Hematopoietic multipotent progenitor cell (in vitro differentiated cells): ENCODE measurements around the gene REEP2. TPM values are rescaled to one million over a fixed set of nuclear protein-coding genes. Genes with fewer than 3 reads are reported as not detected.
"Not testable (repeated sequence)": the region's sequence is repeated elsewhere in the genome, so short reads cannot be mapped to it uniquely, and the experiment has no call there.

ENCODE experiments used
- DNase-seq, 3 donors: peaks; one replicate each; pipeline ENCODE4 v3.0.0-alpha.2; 2011 to 2015; ENCODE audit warnings: low read depth in 2 of 3, low spot score in 2 of 3
- total RNA-seq: library from RNA; depleted of rRNA; stranded (reverse); fragments of >200 nt; gene quantifications from one replicate; pipeline ENCODE4 v1.2.3, GENCODE V29; 2012

Gene REEP2, protein sequence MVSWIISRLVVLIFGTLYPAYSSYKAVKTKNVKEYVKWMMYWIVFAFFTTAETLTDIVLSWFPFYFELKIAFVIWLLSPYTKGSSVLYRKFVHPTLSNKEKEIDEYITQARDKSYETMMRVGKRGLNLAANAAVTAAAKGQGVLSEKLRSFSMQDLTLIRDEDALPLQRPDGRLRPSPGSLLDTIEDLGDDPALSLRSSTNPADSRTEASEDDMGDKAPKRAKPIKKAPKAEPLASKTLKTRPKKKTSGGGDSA
- 2.7 TPM for total RNA-seq

DNA sequence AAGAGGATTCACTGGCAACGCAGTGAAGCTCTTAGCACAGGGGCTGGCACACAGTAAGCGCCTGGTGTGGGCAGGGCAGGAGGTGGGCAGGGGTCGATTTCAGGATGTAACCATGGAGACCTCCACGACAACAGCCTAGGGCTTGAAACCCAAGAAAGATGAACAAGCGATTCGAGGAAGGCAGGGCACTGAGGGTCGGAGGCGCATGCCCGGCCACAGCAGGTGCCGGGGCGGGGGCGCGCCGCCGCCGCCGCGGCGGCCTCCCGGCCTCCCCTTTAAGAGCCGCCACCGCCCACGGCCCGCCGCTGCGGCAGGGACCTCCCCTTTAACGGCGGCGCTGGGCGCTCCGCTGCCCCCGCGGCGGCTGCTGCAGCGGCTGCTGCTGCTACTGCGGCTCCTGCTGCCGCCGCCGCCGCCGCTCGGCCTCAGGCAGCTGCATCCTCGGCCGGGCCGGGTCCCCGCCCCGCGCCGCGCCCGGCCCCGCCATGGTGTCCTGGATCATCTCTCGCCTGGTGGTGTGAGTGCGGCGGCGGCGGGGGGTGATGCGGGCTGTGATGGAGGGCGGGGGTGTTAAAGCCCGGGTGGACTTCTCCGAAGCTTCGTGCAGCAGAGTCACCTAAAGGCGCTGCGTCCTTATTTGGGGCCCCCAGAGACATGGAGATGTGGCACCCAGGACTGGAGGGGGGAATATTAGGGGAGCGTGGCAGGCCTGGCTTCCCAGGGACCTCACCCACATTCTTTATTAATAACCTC lies at the start of gene REEP2:
TSS of gene REEP2 (plus strand) at position 334 of the 753 bp plus-strand sequence. CDS start at position 486, 152 bp downstream.
- peak in 2 of 3 donors; percentile 72 to 84 for DNase-seq

DNA sequence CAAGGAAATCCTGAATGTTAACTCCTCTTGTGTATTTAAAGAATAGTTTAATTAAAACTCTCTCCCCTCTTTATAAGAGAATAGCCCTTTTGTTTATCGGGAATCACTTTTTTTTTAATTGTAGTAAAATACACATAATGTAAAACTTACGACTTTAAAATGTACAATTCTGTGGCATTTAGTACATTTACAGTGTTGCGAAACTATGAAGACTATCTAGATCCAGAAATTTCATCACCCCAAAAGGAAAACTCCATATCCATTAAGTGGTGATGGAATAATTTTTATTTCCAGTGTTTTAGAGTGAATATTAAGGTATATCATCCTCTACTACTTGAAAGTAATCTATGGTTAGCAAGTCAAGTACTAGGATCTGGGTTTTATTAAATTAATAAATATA lies 49.5 kb upstream of the REEP2 start:
- DNase-seq: no peak

DNA sequence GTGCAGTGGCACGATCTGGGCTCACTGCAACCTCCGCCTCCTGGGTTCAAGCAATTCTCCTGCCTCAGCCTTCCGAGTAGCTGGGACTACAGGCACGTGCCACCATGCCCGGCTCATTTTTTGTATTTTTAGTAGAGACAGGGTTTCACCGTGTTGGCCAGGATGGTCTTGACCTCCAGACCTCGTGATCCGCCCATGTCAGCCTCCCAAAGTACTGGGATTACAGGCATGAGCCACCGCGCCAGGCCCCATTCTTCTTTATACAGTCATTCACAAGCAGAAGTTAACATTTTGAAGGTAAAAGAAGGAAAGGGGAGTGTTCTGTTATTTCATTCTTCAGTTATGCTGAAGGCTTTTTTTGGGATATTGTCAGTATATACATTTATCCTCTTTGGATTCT lies 48.9 kb upstream of the REEP2 start:
- not testable (repeated sequence) for DNase-seq

DNA sequence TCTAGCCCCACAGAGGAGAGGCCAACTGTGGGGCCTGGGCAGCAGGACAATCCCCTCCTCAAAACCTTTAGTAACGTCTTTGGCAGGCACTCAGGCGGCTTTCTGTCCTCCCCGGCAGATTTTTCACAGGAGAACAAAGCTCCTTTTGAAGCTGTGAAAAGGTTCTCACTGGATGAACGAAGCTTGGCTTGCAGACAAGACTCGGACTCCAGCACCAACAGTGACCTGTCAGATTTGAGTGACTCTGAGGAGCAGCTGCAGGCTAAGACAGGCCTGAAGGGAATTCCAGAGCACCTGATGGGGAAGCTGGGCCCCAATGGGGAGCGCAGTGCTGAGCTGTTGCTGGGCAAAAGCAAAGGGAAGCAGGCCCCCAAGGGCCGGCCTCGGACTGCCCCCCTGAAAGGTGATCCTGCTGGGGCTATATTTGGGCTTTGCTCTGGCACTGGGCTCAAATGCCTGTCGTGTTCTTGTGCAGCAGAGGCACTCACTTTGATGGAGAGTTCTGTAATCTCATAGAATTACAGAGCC lies 46.9 kb upstream of the REEP2 start:
- DNase-seq: no peak

DNA sequence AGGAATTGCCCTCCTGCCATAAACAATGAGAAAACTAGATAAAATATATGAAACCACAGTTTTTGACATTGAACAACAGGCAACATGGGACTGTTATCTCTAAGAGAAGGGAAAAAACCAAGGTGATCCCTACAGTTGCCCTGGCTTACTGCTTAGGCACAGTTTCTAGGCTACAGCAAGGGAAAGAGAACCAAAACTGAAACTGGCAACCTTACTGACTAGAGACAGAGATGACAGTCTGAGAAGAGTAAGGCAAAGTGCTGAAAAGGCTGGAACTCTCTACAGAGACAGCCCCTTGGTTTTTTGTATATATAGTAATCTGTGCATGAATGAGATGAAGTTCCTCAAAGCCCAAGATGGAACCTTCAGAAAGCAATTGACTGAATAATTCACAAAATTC lies 36.2 kb upstream of the REEP2 start:
- no peak for DNase-seq

DNA sequence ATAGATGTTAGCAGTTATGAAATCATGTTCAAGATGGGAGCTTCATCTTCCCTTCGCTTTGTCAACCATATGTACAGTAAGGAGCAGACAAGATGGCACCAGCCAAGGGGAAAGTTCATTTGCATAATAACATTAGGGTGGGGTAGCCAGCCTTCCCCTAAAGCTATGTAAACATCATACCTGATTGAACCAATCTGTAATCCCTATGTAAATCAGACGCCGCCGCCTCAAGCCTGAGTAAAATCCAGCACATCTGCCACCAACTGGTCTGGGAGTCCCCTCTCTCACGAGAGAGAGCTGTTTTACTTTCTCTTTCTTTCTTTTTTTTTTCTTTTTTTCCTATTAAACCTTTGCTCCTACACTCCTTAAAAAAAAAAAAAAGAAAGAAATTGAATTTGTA lies 30.8 kb upstream of the REEP2 start:
- no peak for DNase-seq

DNA sequence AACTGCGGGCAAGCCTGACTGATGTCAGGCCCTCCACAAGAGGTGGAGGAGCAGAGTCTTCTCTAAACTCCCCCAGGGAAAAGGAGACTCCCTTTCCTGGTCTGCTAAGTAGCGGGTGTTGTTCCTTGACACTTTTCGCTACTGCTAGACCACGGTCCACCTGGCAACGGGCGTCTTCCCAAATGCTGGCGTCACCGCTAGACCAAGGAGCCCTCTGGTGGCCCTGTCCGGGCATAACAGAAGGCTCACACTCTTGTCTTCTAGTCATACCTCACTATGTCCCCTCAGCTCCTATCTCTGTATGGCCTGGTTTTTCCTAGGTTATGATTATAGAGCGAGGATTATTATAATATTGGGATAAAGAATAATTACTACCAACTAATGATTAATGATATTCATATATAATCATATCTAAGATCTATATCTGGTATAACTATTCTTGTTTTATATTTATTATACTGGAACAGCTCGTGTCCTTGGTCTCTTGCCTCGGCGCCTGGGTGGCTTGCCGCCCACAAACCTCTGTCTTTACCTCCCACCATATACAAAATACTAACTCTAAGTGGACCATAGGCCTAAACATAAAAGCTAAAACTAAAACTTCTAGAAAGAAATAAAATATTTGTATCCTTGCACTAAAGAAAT lies 27.7 kb upstream of the REEP2 start:
- DNase-seq: peak in 2 of 3 donors; percentile 13 to 34

DNA sequence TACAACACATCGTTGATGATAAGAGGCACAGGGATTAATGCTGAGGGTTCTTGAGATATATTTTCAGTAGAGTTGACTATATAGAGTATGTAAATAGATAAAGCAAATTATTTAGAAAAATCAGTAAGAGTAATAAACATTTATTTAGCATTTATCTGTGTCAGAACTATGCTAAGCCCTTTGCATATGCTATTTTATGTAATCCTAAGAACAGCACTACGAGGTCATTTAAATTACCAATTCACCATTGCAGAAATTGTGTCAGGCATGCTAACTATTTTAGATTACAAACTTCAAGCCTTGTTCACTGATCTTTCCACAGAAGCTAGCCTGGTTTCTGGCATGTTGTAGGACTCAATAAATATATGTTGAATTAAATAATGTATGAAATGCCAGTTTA lies 20.4 kb upstream of the REEP2 start:
- no peak for DNase-seq

DNA sequence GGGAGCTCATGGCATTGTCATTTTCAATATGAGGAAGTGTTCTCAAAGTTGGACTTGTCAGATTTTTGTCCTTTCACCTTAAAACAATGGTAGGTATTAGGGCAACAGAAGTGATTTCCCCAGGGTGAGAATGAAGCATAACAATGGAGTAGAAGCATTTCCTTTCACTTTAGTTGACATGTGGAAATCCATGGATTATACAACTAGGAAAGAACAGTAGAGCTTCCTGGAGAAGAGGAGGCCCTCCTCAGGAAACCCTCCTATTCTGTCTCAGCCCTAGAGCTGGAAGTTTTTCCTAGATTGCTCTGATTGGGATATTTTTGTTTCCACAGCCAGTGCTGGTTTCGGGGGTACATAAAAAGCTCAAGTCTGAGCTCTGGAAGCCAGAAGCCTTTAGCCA lies 13.8 kb upstream of the REEP2 start:
- DNase-seq: no peak

DNA sequence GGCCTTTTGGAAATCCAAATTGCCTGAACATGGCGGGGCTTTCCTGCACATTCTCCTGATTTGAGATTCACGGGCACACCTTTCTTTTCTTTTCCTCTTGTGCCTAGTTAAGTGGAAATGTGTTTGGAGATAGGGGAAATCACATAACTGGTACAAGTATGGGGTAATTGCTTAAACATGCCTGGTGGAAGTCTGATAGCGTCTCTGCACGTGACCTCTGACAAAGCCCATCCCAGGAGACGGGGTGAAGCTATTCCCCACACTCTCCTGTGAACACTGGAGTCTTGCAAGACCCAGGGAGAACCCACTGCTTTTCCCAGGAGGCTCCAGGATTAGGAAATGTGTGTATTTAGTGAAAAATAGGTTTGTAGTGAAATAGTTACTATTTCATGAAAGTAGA lies 2.9 kb upstream of the REEP2 start:
- DNase-seq: no peak

DNA sequence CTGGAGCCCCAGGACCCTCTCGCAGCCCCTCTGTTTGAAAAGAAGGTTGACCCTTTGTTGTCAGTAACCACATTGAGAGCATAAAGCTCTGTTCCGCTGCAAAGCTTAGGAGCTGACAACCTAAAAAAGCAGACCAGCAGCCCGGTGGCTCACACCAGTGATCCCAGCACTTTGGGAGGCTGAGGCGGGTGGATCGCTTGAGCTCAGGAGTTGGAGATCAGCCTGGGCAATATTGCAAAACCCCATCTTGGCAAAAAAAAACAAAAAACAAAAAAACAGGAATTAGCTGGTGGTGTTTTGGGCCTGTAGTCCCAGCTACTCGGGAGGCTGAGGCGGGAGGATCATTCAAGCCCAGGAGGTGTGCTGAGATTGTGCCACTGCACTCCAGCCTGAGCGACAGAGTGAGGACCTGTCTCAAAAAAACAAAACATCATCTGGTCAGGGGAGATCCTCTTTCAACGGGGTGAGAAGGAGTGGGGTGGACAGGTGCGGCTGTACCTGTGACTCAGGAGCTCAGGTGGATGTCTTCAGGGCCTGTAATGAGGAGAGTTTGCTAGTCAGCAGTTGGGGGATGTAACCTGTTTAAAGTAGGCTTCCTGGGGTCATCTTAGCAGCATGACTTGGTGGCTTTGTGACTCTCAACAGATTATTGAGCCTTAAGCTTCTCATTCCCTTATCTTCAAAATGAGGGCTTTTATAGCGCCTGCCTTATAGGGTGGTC lies 694 bp upstream of the REEP2 start:
- no peak for DNase-seq

DNA sequence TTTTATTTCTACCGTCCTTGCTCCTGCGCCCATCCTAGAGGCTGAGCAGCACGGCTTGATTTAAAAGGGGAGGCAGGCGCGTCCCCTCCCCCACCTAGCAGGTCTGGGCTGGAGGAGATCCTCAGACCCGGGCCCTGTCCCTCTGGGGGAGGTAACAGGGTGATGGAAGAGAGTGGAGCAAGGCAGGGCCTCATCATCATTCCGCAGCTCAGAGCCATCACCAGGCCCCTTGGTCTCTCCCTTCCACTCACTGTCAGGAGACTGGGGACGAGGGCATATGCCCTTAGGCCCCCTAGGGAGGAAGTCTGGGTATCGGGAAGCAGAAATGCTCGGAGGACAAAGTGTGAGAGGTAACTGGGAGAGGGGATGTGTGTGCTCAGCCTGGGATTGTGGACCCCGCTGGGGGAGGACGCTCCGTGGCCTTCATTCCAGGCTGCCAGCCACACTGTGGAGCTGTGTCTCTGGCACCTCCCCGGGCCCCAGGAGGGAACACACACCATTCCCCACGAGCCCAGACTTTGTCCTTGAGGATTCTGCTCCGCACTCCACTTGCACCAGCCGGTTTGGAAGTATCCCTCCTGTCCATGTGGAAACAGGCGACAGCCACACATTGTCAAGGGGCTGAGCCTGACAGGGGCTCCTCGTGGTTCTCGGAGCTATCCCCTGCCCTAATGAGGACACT lies 761 bp downstream of the REEP2 start:
- no peak for DNase-seq

DNA sequence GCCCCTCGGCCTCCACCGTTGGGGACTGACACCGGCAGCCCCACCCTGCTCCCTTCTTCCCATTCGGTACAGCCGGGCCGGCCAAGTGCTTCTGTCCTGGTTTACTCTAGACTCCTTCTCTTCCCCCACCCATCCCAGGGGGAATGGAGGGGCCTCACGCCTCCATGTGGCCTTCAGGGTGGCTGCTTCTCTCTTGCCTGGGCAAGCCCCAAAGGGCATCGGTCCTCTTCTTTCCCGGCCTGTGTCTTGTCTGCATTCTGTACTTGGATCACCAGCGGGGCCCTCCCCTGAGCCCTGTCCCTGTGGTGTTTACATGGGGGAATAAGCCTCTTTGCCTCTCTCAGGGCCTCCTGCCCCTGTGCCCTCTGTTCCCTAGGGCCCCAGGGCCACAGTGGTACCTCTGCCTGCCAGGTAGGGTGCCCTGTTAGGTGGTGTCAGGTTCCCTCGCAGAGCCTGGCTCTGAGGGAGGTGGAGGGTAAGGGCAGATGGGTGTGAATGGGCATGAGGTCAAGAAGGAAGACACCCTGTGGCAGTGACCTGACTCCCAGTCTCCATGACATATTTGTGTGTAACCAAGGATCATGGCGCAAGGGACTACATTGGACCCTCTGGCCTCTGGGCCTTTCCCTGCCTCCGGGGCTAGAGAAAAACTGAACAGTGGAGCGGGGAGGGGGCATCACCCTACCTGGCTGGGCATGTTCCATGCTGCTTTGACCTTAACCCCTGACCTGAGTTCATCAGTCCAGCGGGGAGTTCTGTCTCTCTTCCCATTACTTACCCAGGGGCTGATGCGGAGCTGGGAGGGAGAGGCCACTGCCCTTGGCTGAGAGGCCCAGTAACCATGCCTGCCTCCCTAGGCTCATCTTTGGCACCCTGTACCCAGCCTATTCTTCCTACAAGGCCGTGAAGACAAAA lies 1.6 kb downstream of the REEP2 start:
- DNase-seq: no peak

DNA sequence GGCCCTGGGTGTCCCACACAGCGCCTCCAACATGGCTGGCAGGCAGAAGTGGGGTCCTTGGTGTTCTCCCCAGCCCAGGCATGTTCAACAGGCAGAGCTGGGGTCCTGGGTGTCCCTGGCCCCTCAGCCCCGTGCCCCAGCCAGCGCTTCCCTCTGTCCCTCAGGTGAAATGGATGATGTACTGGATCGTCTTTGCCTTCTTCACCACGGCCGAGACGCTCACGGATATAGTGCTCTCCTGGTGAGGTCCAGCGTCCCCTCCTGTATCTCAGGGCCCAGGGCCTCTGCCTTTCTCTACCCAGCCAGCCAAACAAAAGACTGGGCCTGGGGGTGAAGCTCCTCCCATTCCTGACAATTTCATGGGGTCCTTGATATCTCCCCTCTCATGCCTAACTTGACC lies 2.4 kb downstream of the REEP2 start:
- no peak for DNase-seq

DNA sequence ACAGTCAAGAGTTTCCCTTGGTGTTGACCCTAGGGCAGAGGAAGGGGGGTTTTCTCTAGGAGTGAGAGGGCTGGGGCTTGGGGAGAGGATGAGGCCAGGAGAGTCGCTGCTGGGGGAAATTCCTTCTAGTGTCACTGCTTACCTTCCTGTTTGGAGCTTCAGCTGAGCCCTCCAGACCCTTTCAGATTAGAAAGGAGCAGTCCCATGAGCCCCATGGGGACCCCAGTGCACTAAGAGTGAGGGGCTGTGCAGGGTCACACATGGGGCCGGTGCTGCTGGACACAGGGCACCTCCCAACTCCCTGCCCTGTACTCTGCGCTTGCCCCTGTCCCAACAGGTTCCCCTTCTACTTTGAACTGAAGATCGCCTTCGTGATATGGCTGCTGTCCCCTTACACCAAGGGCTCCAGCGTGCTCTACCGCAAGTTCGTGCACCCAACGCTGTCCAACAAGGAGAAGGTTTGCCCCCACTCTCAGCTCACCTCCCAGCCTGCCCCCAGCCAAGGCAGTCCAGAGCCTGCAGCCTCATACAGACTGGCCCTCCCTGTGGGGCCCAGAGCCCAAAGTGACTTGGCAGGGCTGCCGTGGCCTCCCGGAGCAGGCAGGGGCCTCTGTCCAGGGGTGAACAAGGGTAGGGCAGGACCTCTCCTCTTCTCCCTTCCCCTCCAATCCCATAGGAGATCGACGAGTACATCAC lies 5.4 kb downstream of the REEP2 start:
- DNase-seq: no peak

DNA sequence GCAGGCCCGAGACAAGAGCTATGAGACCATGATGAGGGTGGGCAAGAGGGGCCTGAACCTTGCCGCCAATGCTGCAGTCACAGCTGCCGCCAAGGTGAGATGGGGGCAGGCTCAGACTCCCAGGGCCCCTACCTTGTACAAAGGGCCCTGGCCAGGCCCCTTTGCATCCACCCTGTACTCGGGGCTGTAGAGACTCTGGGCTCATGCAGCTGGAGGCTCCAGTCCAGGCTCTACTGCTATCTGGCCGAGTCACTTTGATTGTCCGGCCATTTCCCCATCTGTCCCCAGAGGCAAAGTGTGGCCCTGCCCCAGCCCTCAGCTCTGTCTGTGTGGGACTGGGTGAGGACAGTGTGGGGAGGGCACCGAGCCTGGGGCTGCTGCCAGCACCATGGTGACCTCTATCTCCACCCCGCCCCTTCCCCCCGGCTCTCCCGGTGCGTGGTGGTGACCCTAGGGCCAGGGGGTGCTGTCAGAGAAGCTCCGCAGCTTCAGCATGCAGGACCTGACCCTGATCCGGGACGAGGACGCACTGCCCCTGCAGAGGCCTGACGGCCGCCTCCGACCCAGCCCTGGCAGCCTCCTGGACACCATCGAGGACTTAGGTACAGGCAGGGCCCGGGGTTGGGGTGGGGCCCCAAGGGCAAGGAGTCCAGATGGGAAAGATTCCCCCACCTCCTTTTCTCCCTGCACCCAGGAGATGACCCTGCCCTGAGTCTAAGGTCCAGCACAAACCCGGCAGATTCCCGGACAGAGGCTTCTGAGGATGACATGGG lies 6.1 kb downstream of the REEP2 start:
- no peak for DNase-seq

DNA sequence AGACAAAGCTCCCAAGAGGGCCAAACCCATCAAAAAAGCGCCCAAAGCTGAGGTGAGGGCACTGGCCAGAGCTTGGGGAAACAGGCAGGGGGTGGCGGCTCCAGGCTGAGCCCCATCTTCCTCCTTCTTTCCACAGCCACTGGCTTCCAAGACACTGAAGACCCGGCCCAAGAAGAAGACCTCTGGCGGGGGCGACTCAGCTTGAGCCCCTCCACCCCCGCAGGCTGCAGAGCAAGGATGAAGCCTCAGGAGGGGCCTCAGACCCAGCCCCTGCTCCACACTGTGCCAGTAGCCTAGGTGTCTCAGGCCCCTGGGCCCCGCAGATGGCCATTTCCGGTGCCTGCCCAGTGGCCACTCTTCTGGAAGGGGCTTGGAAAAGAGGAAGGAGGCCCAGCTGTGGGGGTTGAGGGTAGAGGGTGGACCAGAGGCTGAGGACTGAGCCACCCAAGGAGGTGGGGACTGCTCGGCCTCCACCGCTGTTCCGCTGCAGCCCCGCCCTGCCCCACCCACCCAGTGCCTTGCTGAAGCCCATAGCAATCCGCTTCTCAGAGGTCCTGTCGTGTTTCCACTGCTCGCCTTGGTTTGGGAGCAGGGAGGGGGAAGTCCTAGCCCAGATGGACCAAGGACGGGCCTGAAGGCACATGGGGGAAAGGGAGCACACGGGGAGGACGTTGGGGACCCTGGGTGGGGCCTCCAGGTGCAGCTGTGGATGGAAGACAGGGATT lies 6.9 kb downstream of the REEP2 start:
- no peak for DNase-seq
